Spinal cord (tissue), 10 donors: ENCODE results near the gene CTNNA2. TPM values are rescaled to one million over a fixed set of nuclear protein-coding genes. Genes with fewer than 3 reads are reported as not detected.

Source experiments
- DNase-seq, 6 donors: peaks; one replicate each; pipeline versions ENCODE4 v3.0.0 to v3.0.0-alpha.2; 2013 to 2015; ENCODE audit warnings: low spot score in 6 of 6, low read depth in 4 of 6
- H3K27ac ChIP-seq: one replicate; pipeline ENCODE4 v1.5.1; 2013; ENCODE audit warnings: low read depth, low read length, control low read depth
- H3K27me3 ChIP-seq: one replicate; pipeline ENCODE4 v1.6.1; 2013; ENCODE audit warnings: low read length; ENCODE audit not compliant: control insufficient read depth, insufficient read depth
- H3K36me3 ChIP-seq: one replicate; pipeline ENCODE4 v1.6.1; 2013; ENCODE audit warnings: low read length; ENCODE audit not compliant: control insufficient read depth, insufficient read depth
- H3K4me1 ChIP-seq: one replicate; pipeline ENCODE4 v1.6.1; 2013; ENCODE audit warnings: low read length; ENCODE audit not compliant: control insufficient read depth, insufficient read depth
- H3K4me3 ChIP-seq: one replicate; pipeline ENCODE4 v1.5.1; 2013; ENCODE audit warnings: low read depth, low read length, control low read depth
- H3K9me3 ChIP-seq: one replicate; pipeline ENCODE4 v1.6.1; 2013; ENCODE audit warnings: low read length; ENCODE audit not compliant: control insufficient read depth, insufficient read depth
- WGBS: methylation state at CpG from one replicate; pipeline ENCODE4 v1.1.5; 2013; ENCODE audit warnings: missing lambda C conversion rate; ENCODE audit not compliant: insufficient coverage; 5-methylcytosine and 5-hydroxymethylcytosine counted together
- polyA plus RNA-seq, 2 donors: library from polyadenylated mRNA; unstranded; fragments of 120-200 nt; gene quantifications; one replicate each; pipeline ENCODE4 v1.2.1, GENCODE V29; 2013; ENCODE audit not compliant: insufficient read length in 2 of 2
- total RNA-seq, 2 donors: library from RNA; depleted of rRNA in 1 of 2; stranded (reverse); fragments of 120-200 nt in 1 of 2; fragments of >200 nt in 1 of 2; gene quantifications; one replicate each; pipeline versions ENCODE4 v1.2.3 to v1.2.4, GENCODE V29; 2013 to 2014
- donor health status: healthy.

CTNNA2 gene
- total and polyA plus RNA-seq, 4 donors: 42.4 to 117 (median 84.7) TPM

GRCh38 chr2:80168801-80169200 lies 656.0 kb downstream of the CTNNA2 start:
- Histone ChIP-seq H3K36me3 (no peaks in the 10 kb centered on the region), H3K4me1 (no peaks in the 10 kb centered on the region), H3K27ac (no peak overlapping the region), H3K4me3 (no peak overlapping the region), H3K27me3 (no peaks in the 10 kb centered on the region), H3K9me3 (no peaks in the 10 kb centered on the region)
- WGBS: 94% methylated on average over 3 of the region's 7 CpGs
- DNase-seq: no peak

GRCh38 chr2:80169811-80170594 lies 657.2 kb downstream of the CTNNA2 start:
- no peak overlapping the region for H3K4me3 ChIP-seq
- H3K4me1 ChIP-seq: no peaks in the 10 kb centered on the region
- H3K27ac ChIP-seq: no peak overlapping the region
- H3K27me3 ChIP-seq: no peaks in the 10 kb centered on the region
- H3K36me3 ChIP-seq: no peaks in the 10 kb centered on the region
- WGBS: no CpG with 5 or more reads among the region's 3 CpGs
- no peak for DNase-seq
- no peaks in the 10 kb centered on the region for H3K9me3 ChIP-seq

DNA sequence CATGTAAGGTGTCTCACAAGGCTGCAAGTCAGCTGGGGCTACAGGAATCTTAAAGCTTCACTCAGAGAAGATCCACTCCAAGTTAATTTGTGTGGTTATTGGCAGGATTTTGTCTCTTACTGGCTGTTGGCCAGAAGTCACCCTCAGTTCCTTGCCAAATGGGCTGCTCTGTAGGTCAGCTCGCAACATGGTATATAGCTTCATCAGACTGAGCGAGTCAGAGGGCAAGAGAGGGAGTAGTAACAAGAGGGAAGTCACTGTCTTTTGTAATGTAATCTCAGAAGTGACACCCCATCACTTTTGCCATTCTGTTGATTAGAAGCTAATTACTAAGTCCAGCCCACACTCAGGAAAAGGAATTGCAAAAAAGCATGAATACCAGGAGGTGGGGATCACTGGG lies 672.2 kb downstream of the CTNNA2 start:
- no peak for DNase-seq
- Histone ChIP-seq H3K27me3 (no peaks in the 10 kb centered on the region), H3K4me1 (no peaks in the 10 kb centered on the region), H3K9me3 (no peaks in the 10 kb centered on the region), H3K36me3 (no peaks in the 10 kb centered on the region), H3K4me3 (no peak overlapping the region), H3K27ac (no peak overlapping the region)
- 83% methylated on average over 1 of the region's 2 CpGs for WGBS

GRCh38 chr2:80186262-80186661 lies 673.4 kb downstream of the CTNNA2 start:
- Histone ChIP-seq H3K9me3 (no peaks in the 10 kb centered on the region), H3K36me3 (no peaks in the 10 kb centered on the region), H3K27ac (no peak overlapping the region), H3K27me3 (no peaks in the 10 kb centered on the region), H3K4me3 (no peak overlapping the region), H3K4me1 (no peaks in the 10 kb centered on the region)
- no peak for DNase-seq
- WGBS: no CpG with 5 or more reads among the region's 2 CpGs

GRCh38 chr2:80187156-80187555 lies 674.3 kb downstream of the CTNNA2 start:
- Histone ChIP-seq H3K36me3 (no peaks in the 10 kb centered on the region), H3K27me3 (no peaks in the 10 kb centered on the region), H3K4me3 (no peak overlapping the region), H3K27ac (no peak overlapping the region), H3K9me3 (no peaks in the 10 kb centered on the region), H3K4me1 (no peaks in the 10 kb centered on the region)
- WGBS: 71% methylated on average over 1 of the region's 5 CpGs
- peak in 1 of 6 donors; percentile 61 for DNase-seq

- no peak for DNase-seq
- H3K9me3 ChIP-seq: no peaks in the 10 kb centered on the region
- H3K4me1 ChIP-seq: no peaks in the 10 kb centered on the region
- no peaks in the 10 kb centered on the region for H3K36me3 ChIP-seq
- H3K27ac ChIP-seq: no peak overlapping the region
- no peaks in the 10 kb centered on the region for H3K27me3 ChIP-seq
- 80% methylated on average over 1 of the region's 5 CpGs for WGBS
- H3K4me3 ChIP-seq: no peak overlapping the region
These were observed 677.3 kb downstream of the CTNNA2 start for GRCh38 chr2:80190166-80190565.

DNA sequence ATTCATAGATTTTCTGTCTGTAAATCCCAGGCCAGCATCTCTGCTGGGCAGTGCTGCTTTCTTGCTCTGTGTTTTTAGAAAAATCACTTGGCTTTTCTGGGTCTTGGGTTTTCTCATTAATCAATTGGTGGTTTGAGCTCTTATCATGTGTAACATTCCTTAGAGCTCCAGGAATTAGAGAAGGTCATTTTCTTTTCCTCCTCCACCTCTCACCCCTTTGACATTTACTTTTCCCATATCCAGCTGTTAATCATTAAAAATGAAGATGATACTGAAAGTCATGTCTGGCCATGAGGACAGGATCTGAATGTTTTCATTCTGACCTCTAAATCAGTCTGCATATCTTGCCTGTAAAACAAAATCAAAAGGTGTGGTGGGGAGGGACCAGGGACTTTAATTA lies 680.7 kb downstream of the CTNNA2 start:
- Histone ChIP-seq H3K36me3 (no peaks in the 10 kb centered on the region), H3K4me1 (no peaks in the 10 kb centered on the region)
- no peak for DNase-seq

DNA sequence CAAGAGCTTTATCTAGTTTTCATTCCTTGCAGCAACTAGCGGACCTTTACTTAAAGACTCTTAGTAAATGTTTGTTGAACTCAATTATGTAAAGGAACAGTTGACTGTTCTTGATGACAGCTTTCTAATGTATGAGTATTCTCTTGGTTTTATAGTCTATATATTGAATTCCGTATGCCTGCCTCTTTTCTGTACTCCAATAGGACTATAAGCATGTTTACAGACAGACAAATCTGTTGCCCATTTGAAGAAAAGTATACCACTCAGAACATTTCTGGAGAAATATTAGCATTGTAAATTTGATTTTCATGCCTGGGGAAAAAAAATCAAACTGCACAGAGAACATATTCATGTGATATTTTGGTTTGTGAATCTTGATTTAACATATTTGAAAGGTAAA lies 682.2 kb downstream of the CTNNA2 start:
- no peak for DNase-seq
- Histone ChIP-seq H3K36me3 (no peaks in the 10 kb centered on the region), H3K4me3 (no peak overlapping the region), H3K9me3 (no peaks in the 10 kb centered on the region), H3K4me1 (no peaks in the 10 kb centered on the region), H3K27me3 (no peaks in the 10 kb centered on the region), H3K27ac (no peak overlapping the region)
- no CpG with 5 or more reads among the region's 2 CpGs for WGBS

More for the DNA sequence above, 680.7 kb downstream of the CTNNA2 start:
- H3K27ac ChIP-seq: no peak overlapping the region
- no peaks in the 10 kb centered on the region for H3K9me3 ChIP-seq
- no peak overlapping the region for H3K4me3 ChIP-seq
- no peaks in the 10 kb centered on the region for H3K27me3 ChIP-seq

DNA sequence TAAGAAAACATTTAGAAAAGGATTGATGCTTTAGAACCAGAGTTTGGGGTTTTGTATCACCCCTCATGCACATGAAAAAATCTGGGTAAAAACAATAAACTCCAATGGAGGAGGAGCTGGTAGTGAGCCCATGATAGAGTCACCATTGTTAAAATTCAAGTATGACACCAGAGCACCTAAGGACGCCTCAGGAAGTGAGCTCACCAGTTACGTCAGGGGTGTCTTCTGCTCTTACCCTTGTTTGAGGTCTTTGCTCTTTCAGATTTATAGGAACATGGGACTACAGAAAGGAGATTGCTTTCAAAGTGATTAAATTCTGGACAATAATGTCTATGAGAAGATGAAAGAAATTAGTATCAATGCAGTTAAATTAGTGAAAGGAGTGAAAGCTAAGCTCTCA lies 685.2 kb downstream of the CTNNA2 start:
- 90% methylated on average over 1 of the region's 2 CpGs for WGBS
- DNase-seq: no peak
- H3K36me3 ChIP-seq: no peaks in the 10 kb centered on the region
- H3K27ac ChIP-seq: no peak overlapping the region
- H3K27me3 ChIP-seq: no peaks in the 10 kb centered on the region
- H3K9me3 ChIP-seq: peaks cover 1% of the 10 kb centered on the region
- no peaks in the 10 kb centered on the region for H3K4me1 ChIP-seq
- H3K4me3 ChIP-seq: no peak overlapping the region

DNA sequence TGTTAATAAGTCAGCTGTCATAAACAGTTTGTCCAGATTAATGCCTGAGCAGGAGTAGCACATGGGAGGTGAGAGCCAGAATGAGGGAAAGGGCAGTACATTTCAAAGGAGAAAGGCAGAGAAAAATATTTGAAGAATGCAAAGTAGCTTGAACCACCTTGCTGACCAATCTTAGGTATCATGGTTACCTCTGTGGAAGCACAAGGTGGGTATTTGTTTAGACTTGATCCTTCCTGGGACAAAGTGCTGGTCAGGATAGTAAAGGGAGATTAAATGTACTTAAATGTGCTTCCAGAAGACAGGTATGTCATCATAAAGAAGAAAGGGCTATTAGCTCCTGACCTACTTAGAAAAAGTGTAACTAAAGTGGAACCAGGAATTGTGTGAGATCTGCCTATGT lies 686.7 kb downstream of the CTNNA2 start:
- Histone ChIP-seq H3K9me3 (peaks cover 6% of the 10 kb centered on the region), H3K27me3 (no peaks in the 10 kb centered on the region), H3K36me3 (no peaks in the 10 kb centered on the region), H3K4me3 (no peak overlapping the region), H3K27ac (no peak overlapping the region), H3K4me1 (no peaks in the 10 kb centered on the region)
- DNase-seq: no peak
